ENCODE results near the gene P3H4.

DNA sequence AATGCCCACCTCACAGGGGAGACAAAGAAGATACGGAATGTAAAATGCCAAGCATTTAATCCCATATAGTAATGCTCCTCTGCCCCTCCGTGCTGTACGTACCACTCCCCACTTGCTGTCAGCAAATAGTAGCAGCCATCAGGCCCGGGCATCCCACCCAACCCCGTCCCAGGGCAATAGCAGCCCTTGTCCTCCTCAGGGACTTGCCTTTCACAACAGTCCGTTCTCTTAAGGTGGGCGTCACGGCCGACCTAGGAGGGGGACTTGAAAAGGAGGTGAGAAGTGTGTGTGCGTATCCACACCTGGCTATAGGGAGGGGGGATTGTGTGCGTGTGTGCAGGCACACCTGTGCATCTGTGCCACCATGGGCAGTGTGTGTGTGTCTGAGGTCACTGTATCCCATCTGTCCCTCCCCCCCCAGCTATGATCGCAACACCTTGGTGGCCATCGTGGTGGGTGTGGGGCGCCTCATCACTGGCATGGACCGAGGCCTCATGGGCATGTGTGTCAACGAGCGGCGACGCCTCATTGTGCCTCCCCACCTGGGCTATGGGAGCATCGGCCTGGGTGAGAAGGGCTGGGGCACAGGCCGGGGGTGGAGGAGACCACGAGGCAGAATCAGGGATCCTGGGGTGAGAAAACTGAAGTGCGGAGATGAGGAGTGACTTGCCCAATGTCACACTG lies 5.0 kb upstream of the P3H4 start:
- TF ChIP-seq POLR2A (IDR thresholded peaks at IDR 0.05) (no peak), POLR2AphosphoS5 (IDR thresholded peaks at IDR 0.05) (no peak)
- TF ChIP-seq, protein P1, sequence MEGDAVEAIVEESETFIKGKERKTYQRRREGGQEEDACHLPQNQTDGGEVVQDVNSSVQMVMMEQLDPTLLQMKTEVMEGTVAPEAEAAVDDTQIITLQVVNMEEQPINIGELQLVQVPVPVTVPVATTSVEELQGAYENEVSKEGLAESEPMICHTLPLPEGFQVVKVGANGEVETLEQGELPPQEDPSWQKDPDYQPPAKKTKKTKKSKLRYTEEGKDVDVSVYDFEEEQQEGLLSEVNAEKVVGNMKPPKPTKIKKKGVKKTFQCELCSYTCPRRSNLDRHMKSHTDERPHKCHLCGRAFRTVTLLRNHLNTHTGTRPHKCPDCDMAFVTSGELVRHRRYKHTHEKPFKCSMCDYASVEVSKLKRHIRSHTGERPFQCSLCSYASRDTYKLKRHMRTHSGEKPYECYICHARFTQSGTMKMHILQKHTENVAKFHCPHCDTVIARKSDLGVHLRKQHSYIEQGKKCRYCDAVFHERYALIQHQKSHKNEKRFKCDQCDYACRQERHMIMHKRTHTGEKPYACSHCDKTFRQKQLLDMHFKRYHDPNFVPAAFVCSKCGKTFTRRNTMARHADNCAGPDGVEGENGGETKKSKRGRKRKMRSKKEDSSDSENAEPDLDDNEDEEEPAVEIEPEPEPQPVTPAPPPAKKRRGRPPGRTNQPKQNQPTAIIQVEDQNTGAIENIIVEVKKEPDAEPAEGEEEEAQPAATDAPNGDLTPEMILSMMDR (IDR thresholded peaks at IDR 0.05 in 8 of 11, conservative IDR thresholded peaks at IDR 0.05 in 3 of 11), result no peak

Measured in spleen (tissue), 7 donors.